Activated CD4-positive, alpha-beta T cell treated with anti-CD3 and anti-CD28 coated beads for 1 hour (primary cell): ENCODE data around the gene ADH7.
"Not testable (repeated sequence)": the region's sequence is repeated elsewhere in the genome, so short reads cannot be mapped to it uniquely, and the experiment has no call there.

Experiments
- DNase-seq: peaks from one replicate; pipeline ENCODE4 v3.0.0-alpha.2; 2020

ADH7 gene

DNA sequence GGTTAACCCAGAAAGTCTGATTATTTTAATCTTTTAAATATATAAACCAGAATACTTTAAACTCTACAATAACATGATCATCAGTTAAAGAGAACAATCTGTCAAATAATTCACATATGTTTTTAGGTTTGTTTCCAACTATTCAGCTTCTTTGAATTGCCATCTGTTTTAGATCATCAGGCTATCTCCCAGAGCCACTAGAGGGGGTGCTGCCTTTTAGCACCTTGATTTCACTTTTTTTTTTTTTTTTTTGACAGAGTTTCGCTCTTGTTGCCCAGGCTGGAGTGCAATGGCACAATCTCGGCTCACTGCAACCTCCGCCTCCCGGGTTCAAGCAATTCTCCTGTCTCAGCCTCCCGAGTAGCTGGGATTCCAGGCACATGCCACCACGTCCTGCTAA is 57.8 kb downstream of the ADH7 start:
- DNase-seq: not testable (repeated sequence)

- DNase-seq: not testable (repeated sequence)
Observed at GRCh38 chr4:99372464-99372863, 62.7 kb downstream of the ADH7 start.

GRCh38 chr4:99367817-99368216 is 67.3 kb downstream of the ADH7 start:
- not testable (repeated sequence) for DNase-seq

GRCh38 chr4:99366491-99366890 is 68.7 kb downstream of the ADH7 start:
- no peak for DNase-seq

- no peak for DNase-seq
Observed at GRCh38 chr4:99362768-99363167, 72.4 kb downstream of the ADH7 start.
